HEK293T (cell line): Measurements from ENCODE around the gene SPATA21.

ENCODE experiments used
- BHLHE40 ChIP-seq: fragments of 450-650 bp; IDR thresholded peaks from 2 replicates; pipeline ENCODE4 v1.6.1; 2016; ENCODE audit warnings: mild to moderate bottlenecking, moderate library complexity, borderline replicate concordance
- FOXK2 ChIP-seq: fragments of 450-650 bp; IDR thresholded peaks from 2 replicates; pipeline ENCODE4 v1.6.1; 2016; ENCODE audit warnings: mild to moderate bottlenecking
- L3MBTL2 ChIP-seq: fragments of 450-650 bp; conservative IDR thresholded peaks from 2 replicates; pipeline ENCODE4 v1.6.1; 2016; ENCODE audit warnings: mild to moderate bottlenecking
- LEF1 ChIP-seq: fragments of 450-650 bp; IDR thresholded peaks from 2 replicates; pipeline ENCODE4 v1.6.1; 2017; ENCODE audit warnings: mild to moderate bottlenecking, borderline replicate concordance
- NFRKB ChIP-seq: fragments of 450-650 bp; IDR thresholded peaks from 2 replicates; pipeline ENCODE4 v1.6.1; 2016; ENCODE audit warnings: mild to moderate bottlenecking, moderate library complexity
- SP1 ChIP-seq: fragments of 450-650 bp; IDR thresholded peaks from 2 replicates; pipeline ENCODE4 v1.6.1; 2017

DNA sequence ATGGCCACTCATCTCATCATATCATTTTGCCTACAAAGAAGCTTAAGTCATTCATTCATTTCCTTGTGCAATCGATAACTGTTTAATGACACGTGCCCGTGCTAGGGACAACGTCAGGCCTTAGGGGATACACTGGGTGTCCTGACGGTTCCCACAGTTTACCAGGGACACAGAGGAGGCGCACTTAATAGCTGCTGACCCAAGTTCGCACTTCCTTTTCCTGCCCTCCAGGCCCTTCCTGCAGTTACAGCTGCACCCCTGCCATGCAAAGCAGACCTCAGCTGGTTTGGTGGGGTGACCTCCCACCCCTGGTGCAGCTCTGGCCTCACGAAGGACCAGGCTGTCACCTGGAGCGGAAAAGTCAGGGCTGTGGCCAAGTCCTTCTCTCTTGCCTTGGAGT, 4.2 kb downstream of the SPATA21 start:
- no peak for TF ChIP-seq NFRKB
- TF ChIP-seq L3MBTL2: no peak
- no peak for TF ChIP-seq BHLHE40
- TF ChIP-seq LEF1: no peak
- TF ChIP-seq FOXK2: no peak
- no peak for TF ChIP-seq SP1
